Measurements from ENCODE around the gene CD55.

Gene CD55

GRCh38 chr1:207311888-207312603, 9.4 kb upstream of the CD55 start:
- H3K27me3 ChIP-seq (replicated peaks; ENCODE audit: insufficient read depth, low read length) = no peaks in the 10 kb centered on the region
- no peaks in the 10 kb centered on the region for H3K9me2 ChIP-seq (replicated peaks; ENCODE audit: insufficient read depth, low read length)
- H3K4me2 ChIP-seq (ENCODE audit: low read depth, low read length) = no peak overlapping the region
- no peak overlapping the region for H2AFZ ChIP-seq (ENCODE audit: low read length)
- no peak for TF ChIP-seq EZH2 (optimal IDR thresholded peaks at IDR 0.05; ENCODE audit: low read depth, low read length)
- TF ChIP-seq, protein P1, sequence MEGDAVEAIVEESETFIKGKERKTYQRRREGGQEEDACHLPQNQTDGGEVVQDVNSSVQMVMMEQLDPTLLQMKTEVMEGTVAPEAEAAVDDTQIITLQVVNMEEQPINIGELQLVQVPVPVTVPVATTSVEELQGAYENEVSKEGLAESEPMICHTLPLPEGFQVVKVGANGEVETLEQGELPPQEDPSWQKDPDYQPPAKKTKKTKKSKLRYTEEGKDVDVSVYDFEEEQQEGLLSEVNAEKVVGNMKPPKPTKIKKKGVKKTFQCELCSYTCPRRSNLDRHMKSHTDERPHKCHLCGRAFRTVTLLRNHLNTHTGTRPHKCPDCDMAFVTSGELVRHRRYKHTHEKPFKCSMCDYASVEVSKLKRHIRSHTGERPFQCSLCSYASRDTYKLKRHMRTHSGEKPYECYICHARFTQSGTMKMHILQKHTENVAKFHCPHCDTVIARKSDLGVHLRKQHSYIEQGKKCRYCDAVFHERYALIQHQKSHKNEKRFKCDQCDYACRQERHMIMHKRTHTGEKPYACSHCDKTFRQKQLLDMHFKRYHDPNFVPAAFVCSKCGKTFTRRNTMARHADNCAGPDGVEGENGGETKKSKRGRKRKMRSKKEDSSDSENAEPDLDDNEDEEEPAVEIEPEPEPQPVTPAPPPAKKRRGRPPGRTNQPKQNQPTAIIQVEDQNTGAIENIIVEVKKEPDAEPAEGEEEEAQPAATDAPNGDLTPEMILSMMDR (IDR thresholded peaks at IDR 0.05; ENCODE audit: low read length) = no peak
- TF ChIP-seq EZH2phosphoT487 (IDR thresholded peaks at IDR 0.05; ENCODE audit: low read length) = no peak
- H3K4me3 ChIP-seq (ENCODE audit: low read length) = no peak overlapping the region
- no peaks in the 10 kb centered on the region for H4K20me1 ChIP-seq (ENCODE audit: insufficient read depth, low read length)
- no peak for DNase-seq
- no peak overlapping the region for H3K9ac ChIP-seq (ENCODE audit: low read length)
- no peaks in the 10 kb centered on the region for H3K9me3 ChIP-seq (replicated peaks; ENCODE audit: insufficient read depth, low read length)
- no peak overlapping the region for H3K27ac ChIP-seq (ENCODE audit: low read length)
- no peaks in the 10 kb centered on the region for H3K36me3 ChIP-seq (replicated peaks; ENCODE audit: insufficient read depth, low read length)
- no peaks in the 10 kb centered on the region for H3K79me2 ChIP-seq (ENCODE audit: low read length)
- no peaks in the 10 kb centered on the region for H3F3A ChIP-seq (ENCODE audit: insufficient read depth, low read length)
- 0 out of 2 replicates have a peak, but pooled peaks cover 5% of the 10 kb centered on the region for H3K4me1 ChIP-seq (ENCODE audit: low read length)

- Histone ChIP-seq H2AFZ (ENCODE audit: low read length) (no peak overlapping the region), H3K27ac (ENCODE audit: low read length) (no peak overlapping the region), H3K36me3 (replicated peaks; ENCODE audit: insufficient read depth, low read length) (no peaks in the 10 kb centered on the region), H3K4me1 (ENCODE audit: low read length) (0 out of 2 replicates have a peak, but pooled peaks cover 5% of the 10 kb centered on the region), H3K4me2 (ENCODE audit: low read depth, low read length) (no peak overlapping the region), H3F3A (ENCODE audit: insufficient read depth, low read length) (no peaks in the 10 kb centered on the region), H3K9me2 (replicated peaks; ENCODE audit: insufficient read depth, low read length) (no peaks in the 10 kb centered on the region), H3K27me3 (replicated peaks; ENCODE audit: insufficient read depth, low read length) (no peaks in the 10 kb centered on the region), H3K4me3 (ENCODE audit: low read length) (no peak overlapping the region), H3K9me3 (replicated peaks; ENCODE audit: insufficient read depth, low read length) (no peaks in the 10 kb centered on the region), H4K20me1 (ENCODE audit: insufficient read depth, low read length) (no peaks in the 10 kb centered on the region), H3K79me2 (ENCODE audit: low read length) (no peaks in the 10 kb centered on the region), H3K9ac (ENCODE audit: low read length) (no peak overlapping the region)
- TF ChIP-seq EZH2 (optimal IDR thresholded peaks at IDR 0.05; ENCODE audit: low read depth, low read length) (no peak), EZH2phosphoT487 (IDR thresholded peaks at IDR 0.05; ENCODE audit: low read length) (no peak)
- TF ChIP-seq, protein P1 (IDR thresholded peaks at IDR 0.05; ENCODE audit: low read length) = no peak
- DNase-seq = no peak
Observed at GRCh38 chr1:207312604-207312920, 8.9 kb upstream of the CD55 start.

DNA sequence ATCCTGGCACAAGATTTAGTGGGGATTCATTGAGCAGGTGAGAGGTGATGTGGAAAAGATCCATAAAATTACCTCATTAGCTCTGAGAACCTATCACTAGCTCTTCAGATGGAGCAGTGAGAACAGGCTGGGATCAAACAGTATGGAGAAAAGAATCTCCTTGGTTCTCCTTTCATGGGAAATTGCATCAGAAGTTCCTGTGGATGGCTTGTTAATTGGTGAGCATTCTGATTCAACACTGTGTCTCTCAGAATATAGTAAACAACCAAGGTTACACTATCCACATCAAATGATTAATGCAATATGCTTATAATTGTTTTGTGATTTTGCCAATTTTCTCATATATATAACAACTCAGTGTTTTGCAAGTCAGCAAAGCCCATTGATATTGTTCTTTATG, 8.3 kb upstream of the CD55 start:
- H3K9me2 ChIP-seq (replicated peaks; ENCODE audit: insufficient read depth, low read length) = no peaks in the 10 kb centered on the region
- H3K79me2 ChIP-seq (ENCODE audit: low read length) = no peaks in the 10 kb centered on the region
- no peak overlapping the region for H2AFZ ChIP-seq (ENCODE audit: low read length)
- H3K27ac ChIP-seq (ENCODE audit: low read length) = no peak overlapping the region
- H3K4me3 ChIP-seq (ENCODE audit: low read length) = no peak overlapping the region
- DNase-seq = no peak
- TF ChIP-seq EZH2phosphoT487 (IDR thresholded peaks at IDR 0.05; ENCODE audit: low read length) = no peak
- TF ChIP-seq EZH2 (optimal IDR thresholded peaks at IDR 0.05; ENCODE audit: low read depth, low read length) = no peak
- TF ChIP-seq, protein P1 (IDR thresholded peaks at IDR 0.05; ENCODE audit: low read length) = no peak
- H3K4me1 ChIP-seq (ENCODE audit: low read length) = 0 out of 2 replicates have a peak, but pooled peaks cover 5% of the 10 kb centered on the region
- H3K27me3 ChIP-seq (replicated peaks; ENCODE audit: insufficient read depth, low read length) = no peaks in the 10 kb centered on the region
- no peaks in the 10 kb centered on the region for H3F3A ChIP-seq (ENCODE audit: insufficient read depth, low read length)
- H4K20me1 ChIP-seq (ENCODE audit: insufficient read depth, low read length) = no peaks in the 10 kb centered on the region
- H3K9ac ChIP-seq (ENCODE audit: low read length) = no peak overlapping the region
- H3K4me2 ChIP-seq (ENCODE audit: low read depth, low read length) = no peak overlapping the region
- no peaks in the 10 kb centered on the region for H3K36me3 ChIP-seq (replicated peaks; ENCODE audit: insufficient read depth, low read length)
- H3K9me3 ChIP-seq (replicated peaks; ENCODE audit: insufficient read depth, low read length) = no peaks in the 10 kb centered on the region
